Left ventricle myocardium superior (tissue), 1 donor: ENCODE measurements around the gene FAM117B. TPM values are rescaled to one million over a fixed set of nuclear protein-coding genes. Genes with fewer than 3 reads are reported as not detected.
"Not testable (repeated sequence)": the region's sequence is repeated elsewhere in the genome, so short reads cannot be mapped to it uniquely, and the experiment has no call there.

ENCODE experiments used
- ATAC-seq: fragments of 200-7000 bp; cut with Tn5 transposase; one replicate; pipeline ENCODE4 v1.9.1; 2020; ENCODE audit warnings: mild to moderate bottlenecking, moderate library complexity
- DNase-seq: peaks from one replicate; pipeline ENCODE4 v3.0.0-alpha.2; 2020
- intact Hi-C: fragments of 100-400 bp; cut with micrococcal nuclease; formaldehyde crosslinking; loops from one replicate; pipeline ENCODE4 v1.11.0; 2022
- total RNA-seq: library from RNA; stranded (reverse); fragmentation: NEBNext Ultra II Directional; extraction: Animal tissue kit (Norgen Biotek cat#: 25700); gene quantifications from one replicate; pipeline ENCODE4 v1.2.1, GENCODE V29; 2021
- donor health status: DM: no; HTN: yes; CAD: no; lungs with severe emphysema.

The FAM117B gene
- total RNA-seq, 1 donor from 2014 or later, result 2.4 TPM

DNA sequence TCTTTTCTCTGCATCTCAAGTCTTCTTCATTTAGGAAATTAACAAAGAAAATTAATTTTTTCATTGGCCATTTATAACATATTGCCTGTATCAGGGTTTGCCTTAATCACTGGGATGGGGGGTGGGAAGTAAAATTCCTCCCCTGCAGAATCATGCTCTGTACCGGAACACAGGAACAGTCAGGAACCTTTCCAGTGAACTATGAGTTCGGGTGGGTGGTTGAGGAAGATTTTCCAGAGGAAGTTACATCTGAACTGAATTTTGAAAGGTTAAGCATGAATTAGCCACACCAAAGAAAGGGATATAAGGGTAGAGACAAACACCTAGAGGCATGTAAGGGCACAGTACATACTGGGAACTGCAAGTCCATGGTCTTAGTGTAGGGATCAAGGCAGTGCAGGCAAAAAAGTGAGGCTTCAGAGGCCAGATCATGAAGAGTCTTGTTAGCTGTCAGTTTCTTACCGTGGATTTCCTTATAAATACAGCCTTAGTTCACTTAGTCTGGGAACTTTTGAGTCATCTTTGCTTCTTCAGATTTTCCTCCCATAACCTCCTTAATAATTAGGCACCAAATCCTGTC, 55.6 kb downstream of the FAM117B start:
- intact Hi-C loops, result no loop called here
- DNase-seq (no peak), ATAC-seq (no peak)

DNA sequence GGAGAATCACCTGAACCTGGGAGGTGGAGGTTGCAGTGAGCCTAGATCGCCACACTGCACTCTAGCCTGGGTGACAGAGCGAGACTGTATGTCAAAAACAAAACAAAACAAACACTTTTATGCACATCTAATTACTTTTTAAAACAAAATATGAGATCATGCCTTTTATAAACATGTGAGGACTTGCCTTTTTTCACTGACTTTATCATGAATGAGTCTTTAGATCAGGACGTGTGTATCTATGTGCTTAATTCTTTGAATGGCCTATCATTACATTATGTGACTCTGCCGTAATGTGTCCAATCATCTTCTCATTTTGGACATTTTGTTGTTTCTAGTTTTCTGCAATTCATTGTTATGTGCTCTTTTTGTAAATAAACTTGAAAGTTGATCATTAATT, 58.7 kb downstream of the FAM117B start:
- intact Hi-C loops, result no loop called here

DNA sequence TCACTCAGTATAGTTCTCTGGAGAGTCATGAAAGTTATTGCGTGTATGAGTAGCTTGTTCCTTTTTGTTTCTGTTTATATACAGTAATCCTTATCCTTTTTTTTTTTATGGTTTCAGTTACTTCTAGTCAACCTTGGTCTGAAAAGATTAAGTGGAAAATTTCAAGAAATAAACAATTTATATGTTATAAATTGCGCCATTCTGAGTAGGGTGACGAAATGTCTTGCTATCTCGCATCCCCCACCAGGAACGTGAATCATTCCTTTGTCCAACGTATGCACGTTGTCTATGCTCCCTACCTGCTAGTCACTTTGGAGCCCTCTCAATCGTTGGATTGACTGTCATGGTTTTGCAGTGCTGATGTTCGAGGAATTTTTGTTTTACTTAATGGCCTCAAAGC, 60.4 kb downstream of the FAM117B start:
- DNase-seq (no peak), ATAC-seq (no peak)
- intact Hi-C loops, result no loop called here

More for the DNA sequence above, 58.7 kb downstream of the FAM117B start:
- no peak for ATAC-seq
- no peak for DNase-seq

DNA sequence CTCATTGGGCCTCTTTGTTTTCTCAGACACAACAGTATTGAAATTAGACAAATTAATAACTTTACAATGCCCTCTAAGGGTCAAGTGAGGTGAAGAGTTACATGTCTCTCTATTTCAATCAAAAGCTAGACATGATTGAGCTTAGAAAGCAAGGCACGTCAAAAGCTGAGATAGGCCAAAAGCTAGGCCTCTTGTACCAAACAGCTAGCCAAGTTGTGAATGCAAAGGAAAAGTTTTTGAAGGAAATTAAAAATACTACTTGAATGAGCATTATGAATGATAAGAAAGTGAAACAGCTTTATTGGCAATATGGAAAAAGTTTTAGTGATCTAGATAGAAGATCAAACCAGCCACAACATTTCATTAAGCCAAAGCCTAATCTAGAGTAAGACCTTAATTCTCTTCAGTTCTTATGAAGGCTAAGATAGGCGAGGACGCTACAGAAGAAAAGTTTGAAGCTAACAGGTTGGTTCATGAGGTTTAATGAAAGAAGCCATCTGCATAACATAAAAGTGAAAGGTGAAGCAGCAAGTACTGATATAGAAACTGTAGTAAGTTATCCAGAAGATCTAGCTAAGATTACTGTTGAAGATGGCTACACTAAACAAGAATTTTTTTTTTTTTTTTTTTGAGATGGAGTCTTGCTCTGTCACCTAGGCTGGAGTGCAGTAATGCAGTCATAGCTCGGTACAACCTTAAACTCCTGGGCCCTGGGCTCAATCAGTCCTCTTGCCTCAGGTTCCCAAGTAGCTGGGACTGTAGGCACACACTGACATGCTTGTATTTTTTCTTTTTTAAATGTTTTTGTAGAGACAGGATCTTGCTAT, 65.5 kb downstream of the FAM117B start:
- ATAC-seq, result no peak
- DNase-seq, result no peak
- intact Hi-C loops, result no loop called here

DNA sequence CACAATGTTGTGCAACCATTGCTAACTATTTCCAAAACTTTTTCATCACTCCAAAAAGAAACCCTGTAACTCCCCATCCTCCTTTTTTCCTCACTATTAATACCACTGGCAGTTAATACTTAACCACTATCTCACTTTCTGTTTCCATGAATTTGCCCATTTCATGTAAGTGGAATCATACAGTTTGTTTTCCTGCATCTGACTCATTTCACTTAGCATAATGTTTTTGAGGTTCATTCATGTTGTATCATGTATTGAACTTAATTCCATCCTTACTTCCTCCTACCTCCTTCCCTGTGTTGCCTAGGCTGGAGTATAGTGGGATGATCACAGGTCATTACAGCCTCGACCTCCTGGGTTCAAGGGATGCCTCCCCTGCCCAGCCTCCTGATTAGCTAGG, 68.3 kb downstream of the FAM117B start:
- no peak for ATAC-seq
- intact Hi-C loops, result no loop called here

DNA sequence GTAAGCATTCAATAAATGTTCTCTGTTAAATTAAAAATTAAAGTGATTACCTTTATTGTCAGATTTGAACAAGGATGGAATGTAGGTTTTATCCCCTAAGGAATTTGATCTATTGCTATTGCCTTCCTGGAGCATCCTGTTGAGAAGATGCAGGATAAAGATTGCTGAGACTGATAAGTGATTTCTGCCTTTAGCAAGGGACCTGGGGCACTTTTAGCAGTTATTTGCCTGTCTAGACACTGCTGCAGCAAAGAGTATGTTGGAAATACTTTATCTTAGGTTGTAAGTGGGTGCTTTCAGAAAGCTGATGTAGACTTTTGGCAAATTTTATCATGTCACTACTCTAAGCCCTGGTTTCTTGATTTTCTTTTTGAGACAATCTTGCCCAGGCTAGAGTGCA, 69.5 kb downstream of the FAM117B start:
- ATAC-seq, result no peak
- DNase-seq, result no peak
- intact Hi-C loops, result no loop called here

More for the DNA sequence above, 68.3 kb downstream of the FAM117B start:
- no peak for DNase-seq

DNA sequence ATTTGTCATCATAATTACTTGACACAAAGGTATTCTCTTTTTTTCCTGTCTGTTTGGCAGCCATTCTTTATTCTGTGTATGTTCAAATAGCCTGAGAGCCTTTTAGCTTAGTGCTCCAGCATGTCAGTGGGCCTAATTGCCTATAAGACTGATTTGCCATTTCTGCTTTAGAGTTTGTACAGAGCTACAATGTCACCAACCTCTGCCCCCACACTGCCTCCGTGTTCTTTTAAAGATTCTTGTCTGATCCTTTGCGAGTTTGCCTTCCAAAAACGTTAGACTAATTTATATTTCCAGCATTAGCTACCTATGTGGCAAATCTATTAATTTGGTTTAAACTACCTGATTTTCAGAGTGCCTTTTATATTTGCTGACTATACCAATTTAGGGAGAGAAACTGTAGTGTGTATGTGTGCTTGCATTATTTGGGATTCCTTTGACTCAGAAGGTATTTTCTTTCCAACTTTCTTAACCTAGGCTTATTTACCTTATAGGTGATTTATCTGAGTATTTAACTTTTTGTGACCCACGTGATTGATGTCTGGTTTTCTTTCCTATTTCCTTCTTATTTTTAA, 70.8 kb downstream of the FAM117B start:
- ATAC-seq (no peak), DNase-seq (no peak)
- intact Hi-C loops, result no loop called here

DNA sequence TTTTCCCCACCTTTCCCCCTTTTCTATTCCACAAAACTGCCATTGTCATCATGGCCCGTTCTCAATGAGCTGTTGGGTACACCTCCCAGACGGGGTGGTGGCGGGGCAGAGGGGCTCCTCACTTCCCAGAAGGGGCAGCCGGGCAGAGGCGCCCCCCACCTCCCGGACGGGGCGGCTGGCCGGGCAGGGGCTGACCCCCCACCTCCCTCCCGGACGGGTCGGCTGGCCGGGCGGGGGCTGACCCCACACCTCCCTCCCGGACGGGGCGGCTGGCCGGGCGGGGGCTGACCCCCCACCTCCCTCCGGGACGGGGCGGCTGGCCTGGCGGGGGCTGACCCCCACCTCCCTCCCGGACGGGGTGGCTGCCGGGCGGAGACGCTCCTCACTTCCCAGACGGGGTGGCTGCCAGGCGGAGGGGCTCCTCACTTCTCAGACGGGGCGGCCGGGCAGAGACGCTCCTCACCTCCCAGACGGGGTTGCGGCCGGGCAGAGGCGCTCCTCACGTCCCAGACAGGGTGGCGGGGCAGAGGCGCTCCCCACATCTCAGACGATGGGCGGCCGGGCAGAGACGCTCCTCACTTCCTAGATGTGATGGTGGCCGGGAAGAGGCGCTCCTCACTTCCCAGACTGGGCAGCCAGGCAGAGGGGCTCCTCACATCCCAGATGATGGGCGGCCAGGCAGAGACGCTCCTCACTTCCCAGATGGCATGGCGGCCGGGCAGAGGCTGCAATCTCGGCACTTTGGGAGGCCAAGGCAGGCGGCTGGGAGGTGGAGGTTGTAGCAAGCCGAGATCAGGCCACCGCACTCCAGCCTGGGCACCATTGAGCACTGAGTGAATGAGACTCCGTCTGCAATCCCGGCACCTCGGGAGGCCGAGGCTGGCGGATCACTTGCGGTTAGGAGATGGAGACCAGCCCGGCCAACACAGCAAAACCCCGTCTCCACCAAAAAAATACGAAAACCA, 80.5 kb downstream of the FAM117B start:
- DNase-seq, intact Hi-C loops, ATAC-seq: not testable (repeated sequence)

DNA sequence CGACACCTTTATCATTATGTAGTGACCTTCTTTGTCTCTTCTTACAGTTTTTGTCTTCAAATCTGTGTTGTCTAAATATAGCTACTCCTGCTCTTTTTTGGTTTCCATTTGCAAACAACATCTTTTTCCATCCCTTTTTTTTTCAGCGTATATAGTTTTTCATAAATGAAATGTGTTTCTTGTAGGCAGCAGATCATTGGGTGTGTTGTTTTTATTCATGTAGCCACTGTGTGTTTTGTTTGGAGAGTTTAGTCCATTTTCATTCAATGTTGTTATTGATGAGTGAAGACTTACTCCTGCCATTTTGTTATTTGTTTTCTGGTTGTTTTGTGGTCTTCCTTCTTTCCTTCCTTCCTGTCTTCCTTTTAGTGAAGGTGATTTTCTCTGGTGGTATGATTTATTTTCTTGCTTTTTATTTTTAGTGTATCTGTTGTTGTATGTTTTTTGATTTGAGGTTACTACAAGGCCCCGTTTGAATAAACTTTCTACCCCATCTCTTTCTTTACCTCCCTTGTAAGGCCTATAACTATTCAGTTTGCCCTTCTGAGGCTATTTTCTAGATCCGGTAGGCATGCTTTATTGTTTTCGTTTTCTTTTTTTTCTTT, 81.4 kb downstream of the FAM117B start:
- DNase-seq (no peak), ATAC-seq (no peak)
- intact Hi-C loops, result no loop called here

DNA sequence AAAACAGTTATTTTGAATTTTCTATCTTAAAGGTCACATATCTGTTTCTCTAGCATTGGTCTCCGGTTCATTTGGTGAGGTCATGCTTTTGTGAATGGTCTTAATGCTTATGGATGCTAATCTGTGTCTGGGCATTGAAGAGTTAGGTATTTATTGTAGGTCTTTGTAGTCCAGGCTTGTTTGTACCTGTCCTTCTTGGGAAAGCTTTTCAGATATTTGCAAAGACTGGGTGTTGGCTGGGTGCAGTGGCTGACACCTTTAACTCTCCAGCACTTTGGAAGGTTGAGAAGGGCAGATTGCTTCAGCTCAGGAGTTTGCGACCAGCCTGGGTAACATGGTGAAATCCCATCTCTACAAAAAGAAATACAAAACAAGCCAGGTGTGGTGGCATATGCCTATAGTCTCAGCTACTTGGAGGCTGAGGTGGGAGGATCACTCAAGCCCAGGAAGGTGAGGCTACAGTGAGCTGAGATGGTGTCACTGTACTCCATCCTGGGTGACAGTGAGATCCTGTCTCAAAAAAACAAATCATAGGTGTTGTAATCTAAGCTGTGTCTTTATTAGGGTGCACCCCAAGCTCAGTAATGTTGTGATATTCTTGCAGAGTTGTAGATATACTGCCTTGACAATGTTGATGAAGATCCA, 82.3 kb downstream of the FAM117B start:
- ATAC-seq (no peak), DNase-seq (no peak)
- intact Hi-C loops, result no loop called here

DNA sequence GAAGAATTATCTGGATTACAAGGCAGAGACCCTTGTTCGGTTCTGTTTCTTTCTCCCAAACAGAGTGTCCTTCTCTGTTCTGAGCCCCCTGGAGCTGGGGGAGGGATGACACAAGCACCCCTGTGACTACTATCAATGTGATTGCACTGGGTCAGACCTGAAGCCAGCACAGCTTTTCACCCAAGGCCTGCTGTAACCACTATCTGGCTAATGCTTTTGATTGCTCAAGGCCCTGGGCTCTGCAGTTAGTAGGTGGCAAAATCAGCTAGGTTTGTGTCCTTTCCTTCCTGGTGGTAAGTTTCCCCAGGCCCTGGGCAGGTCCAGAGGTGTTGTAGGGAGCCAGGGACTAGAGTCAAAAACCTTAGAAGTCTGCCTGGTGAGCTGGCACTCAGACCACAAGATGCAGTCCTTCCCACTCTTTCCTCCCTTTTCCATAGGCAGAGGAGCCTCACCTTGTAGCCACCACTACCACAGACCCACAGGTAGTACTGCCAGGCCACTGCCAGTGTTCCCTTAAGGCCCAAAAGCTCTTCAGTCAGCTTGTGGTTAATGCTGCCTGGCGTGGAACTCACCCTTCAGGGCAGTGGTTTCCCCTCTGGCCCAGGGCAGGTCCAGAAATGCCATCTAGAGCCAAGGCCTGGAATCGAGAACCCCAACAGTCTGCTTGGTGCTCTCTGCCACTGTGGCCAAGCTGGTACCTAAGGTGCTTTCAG, 83.0 kb downstream of the FAM117B start:
- intact Hi-C loops, result no loop called here
- ATAC-seq, result no peak
- DNase-seq, result no peak

DNA sequence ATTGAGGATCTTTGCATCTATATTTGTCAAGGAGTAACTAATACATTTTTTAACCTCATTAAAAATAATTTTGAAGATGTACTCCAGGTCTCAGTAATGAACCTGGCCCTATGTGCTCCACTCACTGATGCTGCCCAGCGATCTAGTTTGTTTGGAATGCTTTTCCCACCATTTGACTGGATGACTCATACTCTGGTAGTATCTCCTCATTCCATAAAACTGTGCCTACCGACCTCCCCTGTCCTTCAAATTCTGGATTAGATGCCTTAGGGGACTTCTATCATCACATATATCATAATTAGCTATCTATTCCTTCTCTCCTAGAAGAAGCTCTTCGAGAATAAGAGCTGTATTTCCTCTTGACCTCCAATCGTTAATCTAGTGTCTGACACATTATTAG, 83.8 kb downstream of the FAM117B start:
- ATAC-seq, result no peak
- DNase-seq, result no peak
- intact Hi-C loops, result no loop called here

DNA sequence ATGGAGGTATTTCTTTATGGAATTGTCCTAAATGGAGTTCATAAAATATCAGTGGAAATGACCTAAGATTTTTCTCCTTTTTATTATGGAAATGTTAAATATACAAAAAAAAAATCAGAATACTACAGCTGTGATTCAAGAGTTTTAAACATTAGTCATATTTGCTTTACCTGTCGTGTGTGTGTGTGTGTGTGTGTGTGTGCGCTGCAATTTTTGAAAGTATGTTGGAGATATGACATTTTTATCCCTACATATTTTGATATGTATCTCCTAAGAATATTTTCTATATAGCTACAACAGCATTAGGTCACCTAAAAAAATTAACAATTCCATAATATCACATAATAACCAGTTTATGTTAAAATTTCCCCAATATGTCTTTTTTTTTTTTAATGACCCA, 85.5 kb downstream of the FAM117B start:
- no peak for ATAC-seq
- intact Hi-C loops, result no loop called here
- DNase-seq, result no peak

DNA sequence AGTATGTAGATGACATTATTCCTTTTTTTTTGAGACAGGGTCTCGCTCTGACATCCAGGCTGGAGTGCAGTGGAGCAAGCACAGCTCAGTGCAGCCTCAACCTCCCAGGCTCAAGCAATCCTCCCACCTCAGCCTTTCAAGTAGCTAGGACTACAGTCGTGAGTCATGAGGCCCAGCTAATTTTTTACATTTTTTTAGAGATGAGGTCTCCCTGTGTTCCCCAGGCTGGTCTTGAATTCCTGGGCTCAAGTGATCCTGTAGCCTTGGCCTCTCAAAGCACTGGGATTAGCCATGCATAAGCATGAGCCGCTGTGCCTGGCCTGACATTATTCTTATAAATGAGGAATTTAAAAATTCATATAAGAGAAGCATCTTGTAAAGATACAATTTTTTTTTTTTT, 86.9 kb downstream of the FAM117B start:
- DNase-seq (no peak), ATAC-seq (no peak)
- intact Hi-C loops, result no loop called here

DNA sequence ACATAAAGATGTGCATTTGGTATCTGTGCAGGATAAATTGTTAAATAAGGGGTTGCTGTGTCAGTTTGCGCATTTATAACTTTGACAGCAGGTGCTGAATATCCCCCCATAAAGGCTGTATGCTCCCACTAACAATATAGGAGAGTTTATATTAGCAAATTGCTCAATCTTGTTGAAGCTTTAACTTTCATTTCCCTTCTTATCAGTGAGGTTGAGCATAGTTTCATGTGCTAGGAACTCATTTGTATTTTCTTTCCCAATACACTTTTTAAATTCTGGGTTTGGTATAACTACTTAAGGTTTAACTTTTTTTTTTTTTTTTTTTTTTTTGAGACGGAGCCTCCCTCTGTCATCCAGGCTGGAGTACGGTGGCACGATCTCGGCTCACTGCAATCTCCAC, 89.0 kb downstream of the FAM117B start:
- ATAC-seq, result no peak
- no peak for DNase-seq
- intact Hi-C loops, result no loop called here

DNA sequence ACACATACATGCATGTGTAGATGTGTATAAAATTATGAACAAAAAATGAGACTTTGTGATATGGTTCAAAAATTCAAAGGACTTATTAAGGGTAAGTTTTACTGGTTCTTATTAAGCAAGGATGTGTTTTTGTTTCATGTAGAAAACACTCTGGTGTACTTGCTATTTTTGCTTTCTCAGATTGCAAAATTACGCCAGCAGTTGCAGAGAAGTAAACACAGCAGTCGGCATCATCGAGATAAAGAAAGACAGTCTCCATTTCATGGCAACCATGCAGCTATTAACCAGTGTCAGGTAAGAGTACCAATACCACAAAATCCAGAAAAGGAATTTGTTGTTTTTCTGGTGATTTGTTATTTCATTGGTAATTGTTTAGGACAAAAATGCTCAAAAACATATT, 91.3 kb downstream of the FAM117B start:
- no peak for DNase-seq
- intact Hi-C loops, result no loop called here
- no peak for ATAC-seq

DNA sequence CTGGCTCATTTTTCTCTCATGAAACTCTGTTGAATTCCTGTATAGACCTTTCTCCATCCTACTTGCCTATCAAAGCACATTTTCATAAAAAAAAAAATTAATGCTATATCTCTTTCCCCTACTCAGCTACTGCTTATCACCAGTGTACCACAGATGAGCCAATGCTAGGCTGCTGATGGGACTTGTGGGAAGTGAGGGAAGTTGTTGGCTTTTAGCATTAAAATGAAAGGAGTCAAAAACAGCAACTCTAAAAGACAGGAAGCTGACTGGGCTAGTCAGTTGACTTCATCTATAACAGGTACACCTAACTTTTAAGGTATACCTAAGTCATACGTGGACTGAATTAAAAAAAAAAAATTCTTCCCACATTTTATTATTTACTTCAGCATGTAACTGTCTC, 102.1 kb downstream of the FAM117B start:
- DNase-seq, result no peak
- ATAC-seq, result no peak
- intact Hi-C loops, result no loop called here

DNA sequence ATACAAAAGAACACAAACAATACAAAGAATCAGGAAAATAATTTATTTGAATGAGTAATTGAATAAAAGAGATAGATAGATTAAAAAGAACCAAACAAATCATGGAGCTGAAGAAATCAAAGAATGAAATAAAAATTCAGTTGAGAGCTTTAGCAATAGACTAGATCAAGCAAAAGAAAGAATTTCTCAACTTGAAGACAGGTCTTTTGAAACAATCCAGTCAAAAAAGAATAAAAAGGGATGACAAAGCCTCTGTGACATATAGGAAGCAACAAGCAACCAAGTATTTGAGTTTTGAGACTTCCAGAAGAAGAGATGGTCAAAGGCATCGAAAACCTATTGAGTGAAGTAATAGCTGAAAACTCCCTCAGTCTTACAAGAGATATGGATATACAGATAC, 108.8 kb downstream of the FAM117B start:
- intact Hi-C loops, result no loop called here
- ATAC-seq, result no peak

More for the DNA sequence above, 108.8 kb downstream of the FAM117B start:
- no peak for DNase-seq
